Mesenchymal stem cell (in vitro differentiated cells and primary cell): ENCODE results near the gene SNN.

ENCODE experiments used
- DNase-seq: peaks from one replicate; pipeline ENCODE4 v3.0.0-alpha.2; 2013
- H2AFZ ChIP-seq: one replicate; pipeline ENCODE4 v1.6.1; 2013; ENCODE audit warnings: low read depth, mild to moderate bottlenecking, control low read depth, inconsistent platforms, low read length, moderate library complexity
- H2AK5ac ChIP-seq: 2 replicates; pipeline ENCODE4 v1.6.1; 2013; ENCODE audit warnings: low read length, moderate library complexity, mild to moderate bottlenecking, inconsistent platforms; ENCODE audit not compliant: severe bottlenecking
- H2BK120ac ChIP-seq: one replicate; pipeline ENCODE4 v1.6.1; 2013; ENCODE audit warnings: low read depth, mild to moderate bottlenecking, inconsistent platforms, low read length, moderate library complexity
- H2BK12ac ChIP-seq, 2 experiments: one replicate each; pipeline ENCODE4 v1.6.1; 2013; ENCODE audit warnings: inconsistent platforms in 2 of 2, low read length in 2 of 2, mild to moderate bottlenecking in 2 of 2, moderate library complexity in 2 of 2, control low read depth in 1 of 2
- H2BK15ac ChIP-seq: one replicate; pipeline ENCODE4 v1.6.1; 2013; ENCODE audit warnings: mild to moderate bottlenecking, low read depth, inconsistent platforms; ENCODE audit not compliant: poor library complexity, severe bottlenecking
- H2BK5ac ChIP-seq: 2 replicates; pipeline ENCODE4 v1.6.1; 2013; ENCODE audit warnings: low read depth, mild to moderate bottlenecking, low read length, control low read depth, inconsistent platforms; ENCODE audit not compliant: poor library complexity, severe bottlenecking
- H3K14ac ChIP-seq, 2 experiments: one replicate each; pipeline ENCODE4 v1.6.1; 2013; ENCODE audit warnings: inconsistent platforms in 2 of 2, low read length in 2 of 2, control low read depth in 1 of 2, mild to moderate bottlenecking in 1 of 2, moderate library complexity in 1 of 2
- H3K18ac ChIP-seq, 2 experiments: one replicate each; pipeline ENCODE4 v1.6.1; 2013; ENCODE audit warnings: inconsistent platforms in 2 of 2, low read length in 2 of 2, control low read depth in 1 of 2, low read depth in 1 of 2, mild to moderate bottlenecking in 1 of 2
- H3K23ac ChIP-seq, 2 experiments: one replicate each; pipeline ENCODE4 v1.6.1; 2013; ENCODE audit warnings: inconsistent platforms in 2 of 2, low read length in 2 of 2, mild to moderate bottlenecking in 2 of 2, moderate library complexity in 2 of 2, control low read depth in 1 of 2
- H3K27ac ChIP-seq: 2 replicates; pipeline ENCODE4 v1.5.1; 2013; ENCODE audit warnings: mild to moderate bottlenecking, moderate library complexity, low read length, control low read depth, inconsistent platforms; ENCODE audit not compliant: poor library complexity, severe bottlenecking
- H3K27me3 ChIP-seq, 2 experiments: 2 replicates each; pipeline versions ENCODE4 v1.6.1 to v1.7.0; 2013; ENCODE audit warnings: low read length in 2 of 2, mild to moderate bottlenecking in 2 of 2, moderate library complexity in 2 of 2, control low read depth in 1 of 2, inconsistent platforms in 1 of 2; ENCODE audit not compliant: control insufficient read depth in 1 of 2, insufficient read depth in 1 of 2
- H3K36me3 ChIP-seq, 2 experiments: 2 replicates each; pipeline versions ENCODE4 v1.6.1 to v1.7.0; 2013; ENCODE audit warnings: low read length in 2 of 2, control low read depth in 1 of 2, inconsistent platforms in 1 of 2, low read depth in 1 of 2, mild to moderate bottlenecking in 1 of 2; ENCODE audit not compliant: insufficient read depth in 2 of 2, control insufficient read depth in 1 of 2
- H3K4ac ChIP-seq, 2 experiments: one replicate each; pipeline ENCODE4 v1.6.1; 2013; ENCODE audit warnings: inconsistent platforms in 2 of 2, low read length in 2 of 2, mild to moderate bottlenecking in 2 of 2, moderate library complexity in 2 of 2, control low read depth in 1 of 2, low read depth in 1 of 2
- H3K4me1 ChIP-seq: 2 replicates; pipeline ENCODE4 v1.6.1; 2013; ENCODE audit warnings: low read depth, low read length, control low read depth; ENCODE audit not compliant: control insufficient read depth, insufficient read depth
- H3K4me2 ChIP-seq: 2 replicates; pipeline ENCODE4 v1.6.1; 2013; ENCODE audit warnings: low read length, mild to moderate bottlenecking, inconsistent platforms; ENCODE audit not compliant: poor library complexity, severe bottlenecking
- H3K4me3 ChIP-seq, 2 experiments: 2 replicates each; pipeline versions ENCODE4 v1.5.1 to v1.7.0; 2013; ENCODE audit warnings: low read length in 2 of 2, mild to moderate bottlenecking in 2 of 2, control low read depth in 1 of 2, low read depth in 1 of 2; ENCODE audit not compliant: insufficient read depth in 1 of 2
- H3K79me1 ChIP-seq: replicated peaks from 2 replicates; pipeline ENCODE4 v1.6.1; 2013; ENCODE audit warnings: mild to moderate bottlenecking, control low read depth, low read length, inconsistent platforms; ENCODE audit not compliant: poor library complexity, severe bottlenecking
- H3K9ac ChIP-seq: 2 replicates; pipeline ENCODE4 v1.7.0; 2013; ENCODE audit warnings: mild to moderate bottlenecking, low read length, moderate library complexity
- H3K9me3 ChIP-seq: 2 replicates; pipeline ENCODE4 v1.7.0; 2013; ENCODE audit warnings: mild to moderate bottlenecking, low read length; ENCODE audit not compliant: control insufficient read depth
- H4K8ac ChIP-seq: one replicate; pipeline ENCODE4 v1.6.1; 2013; ENCODE audit warnings: inconsistent platforms, mild to moderate bottlenecking, low read length, moderate library complexity
- H4K91ac ChIP-seq: one replicate; pipeline ENCODE4 v1.6.1; 2013; ENCODE audit warnings: mild to moderate bottlenecking, low read length, inconsistent platforms
- WGBS: methylation state at CpG from one replicate; pipeline ENCODE4 v1.1.7; 2013; ENCODE audit warnings: mixed read lengths; 5-methylcytosine and 5-hydroxymethylcytosine counted together

SNN gene

DNA sequence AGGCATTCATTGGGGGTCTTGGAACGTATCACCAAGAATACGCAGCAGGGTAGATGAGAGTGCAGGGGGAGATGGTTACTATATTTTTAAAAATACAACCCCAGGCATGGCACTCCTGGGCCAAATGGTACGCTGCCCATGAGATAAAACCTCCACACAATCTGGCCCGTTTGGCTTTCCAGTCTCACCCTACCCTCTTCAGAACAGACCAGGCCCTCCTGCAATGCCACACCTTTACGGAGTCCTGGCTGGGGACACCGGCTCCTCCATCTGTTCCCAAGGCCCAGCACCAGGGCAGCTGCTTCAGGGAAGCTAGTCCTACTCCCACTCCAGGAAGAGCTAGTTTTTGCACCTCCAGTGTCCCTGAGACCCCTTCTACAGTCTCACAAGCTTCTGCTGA, 24.4 kb downstream of the SNN start:
- no peak overlapping the region for H2AK5ac ChIP-seq
- no peak overlapping the region for H3K18ac ChIP-seq
- H3K9me3 ChIP-seq: no peaks in the 10 kb centered on the region
- H2BK120ac ChIP-seq: no peak overlapping the region
- H3K4me3 ChIP-seq: no peak overlapping the region
- H3K79me1 ChIP-seq: peaks cover 41% of the 10 kb centered on the region
- no peak overlapping the region for H2BK12ac ChIP-seq
- no peak overlapping the region for H2AFZ ChIP-seq
- no peak overlapping the region for H3K27ac ChIP-seq
- H3K4me1 ChIP-seq: no peaks in the 10 kb centered on the region
- peaks cover 48 to 69% of the 10 kb centered on the region in 2 experiments for H3K36me3 ChIP-seq
- H3K4ac ChIP-seq: no peak overlapping the region
- H3K27me3 ChIP-seq: no peaks in the 10 kb centered on the region
- no peak overlapping the region for H2BK15ac ChIP-seq
- no peak overlapping the region for H4K91ac ChIP-seq
- H2BK5ac ChIP-seq: no peak overlapping the region
- H3K23ac ChIP-seq: no peak overlapping the region
- DNase-seq: no peak
- whole genome bisulfite sequencing: 92% methylated on average over 4 of the region's 6 CpGs
- H4K8ac ChIP-seq: no peak overlapping the region
- no peak overlapping the region for H3K9ac ChIP-seq
- H3K14ac ChIP-seq: no peak overlapping the region
- H3K4me2 ChIP-seq: no peak overlapping the region

DNA sequence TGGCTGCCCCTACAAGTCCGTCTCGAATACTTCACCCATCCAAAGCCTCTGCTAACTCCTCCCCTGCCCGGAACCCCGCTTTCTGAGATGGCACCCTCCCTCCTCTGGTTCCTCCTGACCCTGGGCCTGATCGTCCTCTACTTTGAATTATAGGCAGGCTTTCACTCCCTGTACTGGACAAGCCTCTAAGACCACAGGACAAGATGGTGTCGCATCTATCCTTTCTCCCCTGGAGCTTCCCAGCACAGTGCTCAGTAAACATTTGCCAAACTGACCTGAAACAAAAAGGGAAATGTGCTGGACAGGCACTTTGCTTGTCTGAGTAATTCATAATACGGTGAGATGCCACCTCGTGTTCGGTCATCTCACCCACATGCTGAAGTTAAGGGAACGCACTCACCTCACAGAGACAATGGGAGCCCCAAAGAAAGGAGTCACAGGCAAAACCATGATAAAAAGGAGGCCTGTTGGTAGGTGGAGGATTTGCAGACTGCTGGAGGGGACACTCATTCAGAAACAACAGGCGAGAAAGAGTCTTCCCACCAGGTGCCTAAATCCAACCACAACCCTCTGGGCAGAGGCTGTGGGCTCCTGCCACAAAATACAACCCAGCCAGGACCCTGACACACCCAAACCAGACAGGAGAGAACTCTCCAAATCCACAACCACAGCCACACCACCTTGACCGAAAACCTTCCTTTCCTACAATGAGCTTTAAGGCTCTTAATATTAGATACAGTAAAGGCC, 28.2 kb downstream of the SNN start:
- no peak overlapping the region for H3K18ac ChIP-seq
- H2BK12ac ChIP-seq: no peak overlapping the region
- H3K27ac ChIP-seq: no peak overlapping the region
- no peak overlapping the region for H2AK5ac ChIP-seq
- no peak for DNase-seq
- no peak overlapping the region for H2BK120ac ChIP-seq
- WGBS: 93% methylated on average over 11 of the region's 12 CpGs
- no peak overlapping the region for H3K14ac ChIP-seq
- H2BK5ac ChIP-seq: no peak overlapping the region
- H3K9ac ChIP-seq: no peak overlapping the region
- no peaks in the 10 kb centered on the region for H3K27me3 ChIP-seq
- peaks cover 56 to 81% of the 10 kb centered on the region in 2 experiments for H3K36me3 ChIP-seq
- peaks cover 6% of the 10 kb centered on the region for H3K4me1 ChIP-seq
- H3K9me3 ChIP-seq: no peaks in the 10 kb centered on the region
- no peak overlapping the region for H4K8ac ChIP-seq
- no peak overlapping the region for H3K4me3 ChIP-seq
- peaks cover 43% of the 10 kb centered on the region for H3K79me1 ChIP-seq
- no peak overlapping the region for H3K4me2 ChIP-seq
- no peak overlapping the region for H2AFZ ChIP-seq
- H2BK15ac ChIP-seq: no peak overlapping the region
- no peak overlapping the region for H3K4ac ChIP-seq
- H3K23ac ChIP-seq: no peak overlapping the region
- H4K91ac ChIP-seq: no peak overlapping the region

DNA sequence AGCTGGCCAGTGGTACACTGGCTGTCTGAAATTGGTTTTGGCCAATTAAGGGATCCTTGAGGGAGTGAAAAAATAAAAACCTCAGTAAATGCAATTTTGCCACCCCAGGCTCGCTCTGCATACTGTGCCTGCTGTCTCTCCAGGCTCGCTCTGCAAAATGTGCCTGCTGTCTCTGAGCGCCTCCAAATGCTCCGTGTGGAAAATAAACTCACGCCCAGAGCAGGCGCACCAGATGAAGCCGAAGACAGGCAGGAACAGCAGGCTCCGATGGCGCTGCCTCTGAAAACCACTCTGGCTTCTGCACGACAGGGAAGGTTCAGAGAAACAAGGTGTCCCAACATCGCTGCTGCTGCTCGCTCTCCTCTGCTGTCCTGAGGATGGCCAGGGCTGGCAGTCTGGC, 29.1 kb downstream of the SNN start:
- no peak overlapping the region for H4K8ac ChIP-seq
- H3K9me3 ChIP-seq: no peaks in the 10 kb centered on the region
- no peak overlapping the region for H4K91ac ChIP-seq
- H3K18ac ChIP-seq: no peak overlapping the region
- H3K4me3 ChIP-seq: no peak overlapping the region
- H3K4ac ChIP-seq: no peak overlapping the region
- no peak overlapping the region for H3K4me2 ChIP-seq
- WGBS: 96% methylated on average over 12 of the region's 12 CpGs
- DNase-seq: no peak
- H2BK15ac ChIP-seq: no peak overlapping the region
- H3K27me3 ChIP-seq: no peaks in the 10 kb centered on the region
- H2BK12ac ChIP-seq: no peak overlapping the region
- H3K27ac ChIP-seq: no peak overlapping the region
- peaks cover 51 to 72% of the 10 kb centered on the region in 2 experiments for H3K36me3 ChIP-seq
- H2BK5ac ChIP-seq: no peak overlapping the region
- H3K9ac ChIP-seq: no peak overlapping the region
- no peak overlapping the region for H3K23ac ChIP-seq
- H2AK5ac ChIP-seq: no peak overlapping the region
- H2BK120ac ChIP-seq: no peak overlapping the region
- H3K14ac ChIP-seq: no peak overlapping the region
- H2AFZ ChIP-seq: no peak overlapping the region
- peaks cover 6% of the 10 kb centered on the region for H3K4me1 ChIP-seq
- H3K79me1 ChIP-seq: peaks cover 40% of the 10 kb centered on the region

DNA sequence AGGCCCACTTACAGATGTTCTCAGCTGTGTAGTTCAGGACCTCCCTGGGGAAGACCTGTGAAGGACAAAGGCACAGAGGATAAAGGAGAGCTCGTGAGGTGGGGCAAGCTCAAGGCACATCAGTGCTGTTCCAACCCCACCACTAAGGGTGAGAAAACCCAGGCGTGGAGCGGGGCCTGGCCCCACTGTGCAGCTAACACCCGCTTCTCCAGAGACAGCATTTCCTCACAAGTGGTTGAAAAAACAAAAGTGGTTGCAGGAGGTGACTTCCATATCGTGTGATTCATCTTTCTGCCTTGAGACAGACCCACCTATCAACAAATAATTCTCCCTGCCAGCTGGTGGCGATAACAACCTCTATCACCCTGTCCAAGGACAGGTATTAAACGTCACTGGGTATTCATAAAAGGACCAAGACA, 30.0 kb downstream of the SNN start:
- Histone ChIP-seq H4K91ac (no peak overlapping the region), H3K9ac (no peak overlapping the region), H3K14ac (no peak overlapping the region), H3K4ac (no peak overlapping the region), H2BK12ac (no peak overlapping the region), H3K36me3 (peaks cover 46 to 71% of the 10 kb centered on the region in 2 experiments), H4K8ac (no peak overlapping the region), H3K79me1 (peaks cover 33% of the 10 kb centered on the region), H2AFZ (no peak overlapping the region), H3K27me3 (no peaks in the 10 kb centered on the region), H3K23ac (no peak overlapping the region), H2BK120ac (no peak overlapping the region), H3K4me1 (peaks cover 6% of the 10 kb centered on the region), H3K18ac (no peak overlapping the region), H2BK5ac (no peak overlapping the region), H3K9me3 (no peaks in the 10 kb centered on the region), H2AK5ac (no peak overlapping the region), H2BK15ac (no peak overlapping the region), H3K4me2 (no peak overlapping the region), H3K4me3 (no peak overlapping the region), H3K27ac (peak overlapping the region; percentile 4)
- WGBS: 87% methylated on average over 4 of the region's 7 CpGs
- DNase-seq: no peak
